Hair follicle dermal papilla cell (primary cell): ENCODE data around the gene UNC5A. TPM values are rescaled to one million over a fixed set of nuclear protein-coding genes. Genes with fewer than 3 reads are reported as not detected.

Experiments
- total RNA-seq: library from RNA; depleted of rRNA; stranded (reverse); fragments of >200 nt; gene quantifications from 2 replicates; pipeline ENCODE4 v1.2.3, GENCODE V29; 2012

The UNC5A gene
- total RNA-seq: not detected in 2 replicates

DNA sequence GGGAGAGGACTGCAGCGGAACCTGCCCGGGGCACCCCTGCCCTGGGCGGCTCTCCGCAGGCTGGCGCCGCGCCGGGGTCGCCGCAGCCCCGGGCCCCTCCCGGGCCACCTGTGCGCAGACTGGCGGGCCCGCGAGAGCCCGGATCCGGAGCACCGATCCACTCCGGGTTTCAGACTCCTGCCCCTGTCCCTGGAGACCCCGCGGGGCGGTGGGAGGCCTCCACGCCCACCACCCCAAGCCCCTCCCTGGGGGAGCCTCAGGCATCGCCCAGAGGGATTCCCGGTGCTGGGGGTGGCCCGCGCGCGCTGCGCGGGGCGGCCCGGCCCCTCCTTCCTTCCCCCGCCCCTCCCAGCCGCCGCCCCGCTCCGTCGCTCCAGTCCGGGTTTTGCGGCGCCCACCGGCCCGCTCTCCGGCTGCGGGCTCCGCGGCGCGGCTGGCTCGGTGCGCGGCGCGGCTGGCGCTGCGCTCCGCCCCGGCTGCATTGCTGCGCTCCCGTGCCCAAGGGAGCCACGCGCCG lies at the start of gene UNC5A:
UNC5A (plus strand) TSS at position 479 of the 517 bp plus-strand sequence. CDS start 192 bp downstream, outside the sequence.

GRCh38 chr5:176899296-176899891 lies 89.0 kb downstream of the UNC5A start, which contains the start of gene HK3:
TSS of gene HK3 (minus strand) at chr5:176899346. CDS start at chr5:176896159, 3,187 bp downstream.

Other genes with a start within 250 kb of the UNC5A start
- 3.4 and 3.9 TPM in 2 replicates for gene GPRIN1, start 200.4 kb upstream of the UNC5A start, total RNA-seq
- not detected in 2 replicates for gene SNCB, start 180.0 kb upstream of the UNC5A start, total RNA-seq
- not detected in 2 replicates for gene EIF4E1B, start 179.9 kb upstream of the UNC5A start, total RNA-seq
- gene TSPAN17, start 163.1 kb upstream of the UNC5A start, total RNA-seq: 35.4 and 38.5 TPM in 2 replicates
- not detected in 2 replicates for gene HK3, start 88.8 kb downstream of the UNC5A start, total RNA-seq
- gene UIMC1, start 196.2 kb downstream of the UNC5A start, total RNA-seq: 37.5 and 45.9 TPM in 2 replicates
- gene ZNF346, start 212.1 kb downstream of the UNC5A start, total RNA-seq: 17.5 and 25.8 TPM in 2 replicates